Measurements from ENCODE around the gene SNAPC3. TPM values are rescaled to one million over a fixed set of nuclear protein-coding genes. Genes with fewer than 3 reads are reported as not detected.

Gene SNAPC3
- total RNA-seq, 1 experiment from 2014 or later: 28.0 TPM

GRCh38 chr9:15420796-15421195 is 1.9 kb upstream of the SNAPC3 start:
- no peak overlapping the region for H4K5ac ChIP-seq (ENCODE audit: insufficient read length, low read depth, low read length)
- H3K23ac ChIP-seq (ENCODE audit: insufficient read length, low read depth, low read length): no peak overlapping the region
- H3K4me1 ChIP-seq (ENCODE audit: insufficient read depth, low read length): no peaks in the 10 kb centered on the region
- H3K56ac ChIP-seq (ENCODE audit: insufficient read length, low read depth, low read length): no peak overlapping the region
- Mint-ChIP-seq H3K27ac (no peak overlapping the region), H3K9me3 (peaks cover 0 to 4% of the 10 kb centered on the region in 2 experiments; a peak in 2 of 5 replicates), H3K36me3 (ENCODE audit: insufficient read depth in 1 of 3, low read depth in 3 of 3) (peaks cover 13 to 17% (median 13%) of the 10 kb centered on the region in 3 experiments), H3K27me3 (ENCODE audit: low read depth) (no peaks in the 10 kb centered on the region), H3K4me3 (peak overlapping the region in 1 of 2 experiments; percentile 10; a peak in 1 of 5 replicates), H3K4me1 (peaks cover 22 to 34% of the 10 kb centered on the region in 2 experiments)
- no peak overlapping the region for H3K4me2 ChIP-seq (ENCODE audit: insufficient read depth, insufficient read length, low read length)
- TF ChIP-seq CTCF (conservative IDR thresholded peaks at IDR 0.05): no peak
- no peak overlapping the region for H3K18ac ChIP-seq (ENCODE audit: insufficient read length, low read depth, low read length)
- no peaks in the 10 kb centered on the region for H3K9me3 ChIP-seq (ENCODE audit: control insufficient read depth, low read depth, low read length)
- H3T11ph ChIP-seq (ENCODE audit: low read length): no peak overlapping the region
- H3K14ac ChIP-seq (ENCODE audit: insufficient read depth, low read length): no peak overlapping the region
- H2BK120ac ChIP-seq (ENCODE audit: low read depth, low read length, poor library complexity, severe bottlenecking): no peak overlapping the region
- no peak overlapping the region for H4K91ac ChIP-seq (ENCODE audit: insufficient read length, low read depth, low read length)
- no peak overlapping the region for H2BK15ac ChIP-seq (ENCODE audit: low read depth, low read length)
- no peak overlapping the region for H2BK5ac ChIP-seq (ENCODE audit: insufficient read length, low read length)
- H3K79me2 ChIP-seq (ENCODE audit: insufficient read depth, low read length): peaks cover 10% of the 10 kb centered on the region; the same call in 1 of the 2 replicates
- no peaks in the 10 kb centered on the region for H3K27me3 ChIP-seq (ENCODE audit: insufficient read depth, low read length)
- no peak overlapping the region for H2BK20ac ChIP-seq (ENCODE audit: low read depth, low read length, poor library complexity, severe bottlenecking)
- no peak overlapping the region for H2AK5ac ChIP-seq (ENCODE audit: insufficient read length, low read length)
- no peak overlapping the region for H3K4ac ChIP-seq (ENCODE audit: low read depth, low read length)
- H2BK12ac ChIP-seq (ENCODE audit: insufficient read length, low read depth, low read length): no peak overlapping the region
- no peak overlapping the region for H2AFZ ChIP-seq (ENCODE audit: low read length)
- peaks cover 6% of the 10 kb centered on the region for H3K23me2 ChIP-seq (ENCODE audit: insufficient read length, low read depth, low read length, poor library complexity, severe bottlenecking)
- H4K8ac ChIP-seq (replicated peaks; ENCODE audit: insufficient read length, low read depth, low read length): no peak overlapping the region
- WGBS (ENCODE audit: extremely low coverage, insufficient read length, low lambda C conversion rate): no CpG with 5 or more reads among the region's 5 CpGs
- no peak for DNase-seq
- H3K9ac ChIP-seq (ENCODE audit: extremely low read depth, insufficient read length, low read length): no peak overlapping the region
- H3K79me1 ChIP-seq (ENCODE audit: insufficient read depth, low read depth, low read length, poor library complexity, severe bottlenecking): peaks cover 7% of the 10 kb centered on the region
- H4K20me1 ChIP-seq (ENCODE audit: control insufficient read depth, insufficient read depth, insufficient read length): no peaks in the 10 kb centered on the region
- H3K27ac ChIP-seq (ENCODE audit: insufficient read length, low read depth, low read length): no peak overlapping the region

Data from H9 (cell line).